GM08714 (cell line): ENCODE results near the gene SYNDIG1.

ENCODE experiments used
- H3K4me3 ChIP-seq: fragments of 200-500 bp; sonication (Bioruptor generic); 2 replicates; pipeline ENCODE4 v1.5.1; 2014; ENCODE audit warnings: mild to moderate bottlenecking, low read length, inconsistent platforms
- ZNF274 ChIP-seq: IDR thresholded peaks from 2 replicates; pipeline ENCODE4 v1.6.1; 2012; ENCODE audit warnings: mild to moderate bottlenecking, low read depth, low read length

SYNDIG1 gene

DNA sequence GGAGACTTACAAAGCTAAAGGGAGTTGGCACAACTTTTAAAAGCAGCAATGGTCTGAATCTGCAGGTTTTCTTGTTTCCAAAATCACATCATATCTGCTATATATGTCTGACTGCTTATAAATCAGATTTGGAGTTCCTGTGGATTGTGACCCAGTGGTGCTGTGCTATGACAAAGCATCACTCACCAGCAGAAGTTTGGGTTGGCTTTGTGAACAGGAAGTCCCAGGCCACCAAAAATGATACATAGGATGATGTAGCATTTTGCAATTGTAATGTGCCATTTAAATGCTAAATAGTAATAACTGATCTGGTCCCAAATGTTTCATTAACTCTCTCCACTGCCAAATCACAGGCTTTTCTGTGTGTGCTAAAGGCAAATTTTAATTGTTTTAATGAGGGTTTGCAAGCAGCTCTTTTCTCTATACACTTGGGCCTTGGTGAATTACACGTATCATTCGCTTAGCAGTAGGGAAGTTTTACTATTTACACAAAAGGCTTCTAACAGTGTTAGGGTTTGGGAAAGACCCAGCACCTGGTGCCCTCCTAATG, 60.8 kb downstream of the SYNDIG1 start:
- no peak for TF ChIP-seq ZNF274
- no peak overlapping the region for H3K4me3 ChIP-seq

DNA sequence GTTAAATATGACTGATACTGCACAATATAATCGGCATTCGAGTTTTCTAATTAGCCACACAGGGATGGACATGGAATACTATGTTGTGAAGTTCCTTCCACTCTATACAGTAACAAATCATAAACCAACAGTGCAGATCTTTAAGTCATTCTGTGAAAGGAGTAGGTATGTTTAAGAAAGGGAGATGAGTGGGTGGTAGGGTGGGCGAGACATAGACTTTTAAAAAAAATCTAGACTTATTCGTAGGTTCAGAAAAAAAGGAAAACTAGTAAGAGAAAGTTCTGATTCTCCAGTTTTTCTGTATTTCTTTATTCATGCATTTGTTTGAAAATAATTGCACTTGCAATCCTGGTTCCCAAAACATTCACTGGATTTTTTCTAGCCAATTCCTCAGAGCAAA, 61.8 kb downstream of the SYNDIG1 start:
- no peak overlapping the region for H3K4me3 ChIP-seq
- no peak for TF ChIP-seq ZNF274

DNA sequence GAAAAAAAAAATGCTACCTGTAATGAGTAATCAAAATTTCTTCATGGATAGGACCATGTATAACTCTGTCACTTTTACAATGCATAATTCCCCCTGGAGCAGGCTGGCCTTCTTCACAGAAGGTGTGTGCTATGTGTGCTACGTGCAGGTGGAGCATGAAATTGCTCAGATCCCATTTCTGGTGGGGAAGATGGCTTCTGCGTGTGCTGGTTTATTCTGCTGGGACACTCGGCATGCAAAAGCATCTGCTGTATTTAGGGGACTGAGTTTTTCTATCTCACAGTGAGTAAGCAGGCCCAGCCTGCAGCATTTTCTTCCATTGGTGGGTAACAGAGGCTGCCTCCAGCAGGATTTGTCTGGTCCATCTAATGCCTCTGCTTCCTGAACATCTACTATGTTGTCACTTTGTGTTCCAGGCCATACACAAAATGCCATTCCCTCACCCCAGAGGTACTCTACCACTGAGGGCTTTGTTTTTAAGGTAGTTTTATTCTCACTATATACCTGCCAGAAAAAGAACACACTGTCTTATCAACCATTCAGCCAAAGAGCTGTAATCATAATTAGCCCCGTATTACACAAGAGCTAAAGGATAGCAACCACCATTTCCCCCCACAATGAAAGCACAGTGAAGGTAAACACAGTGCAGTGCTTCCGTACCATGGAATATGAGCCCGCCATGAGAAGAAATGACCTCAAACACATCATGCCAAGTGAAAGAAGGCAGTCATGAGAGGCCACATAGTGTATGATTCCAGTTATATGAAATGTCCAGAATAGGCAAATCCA, 62.4 kb downstream of the SYNDIG1 start:
- TF ChIP-seq ZNF274: no peak
- H3K4me3 ChIP-seq: no peak overlapping the region

DNA sequence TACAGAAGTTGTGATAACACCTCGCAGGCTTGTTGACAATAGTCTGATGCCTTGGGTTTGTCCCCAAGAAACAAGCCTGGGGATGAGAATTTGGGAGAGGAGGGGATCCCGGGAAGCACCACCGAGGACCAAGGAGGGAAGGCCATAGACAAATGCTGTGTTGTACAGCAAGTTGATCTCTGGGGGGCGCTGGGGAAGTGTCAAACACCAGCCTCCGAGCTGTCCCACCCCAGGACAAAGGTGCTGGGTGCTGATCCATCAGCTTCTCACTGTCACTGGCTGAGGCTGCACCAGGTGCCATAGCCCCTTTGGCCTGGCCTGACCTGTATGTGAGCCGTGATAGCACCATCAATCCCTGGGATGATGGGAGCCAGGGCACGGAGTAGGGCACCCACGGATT, 64.0 kb downstream of the SYNDIG1 start:
- H3K4me3 ChIP-seq: no peak overlapping the region
- no peak for TF ChIP-seq ZNF274

DNA sequence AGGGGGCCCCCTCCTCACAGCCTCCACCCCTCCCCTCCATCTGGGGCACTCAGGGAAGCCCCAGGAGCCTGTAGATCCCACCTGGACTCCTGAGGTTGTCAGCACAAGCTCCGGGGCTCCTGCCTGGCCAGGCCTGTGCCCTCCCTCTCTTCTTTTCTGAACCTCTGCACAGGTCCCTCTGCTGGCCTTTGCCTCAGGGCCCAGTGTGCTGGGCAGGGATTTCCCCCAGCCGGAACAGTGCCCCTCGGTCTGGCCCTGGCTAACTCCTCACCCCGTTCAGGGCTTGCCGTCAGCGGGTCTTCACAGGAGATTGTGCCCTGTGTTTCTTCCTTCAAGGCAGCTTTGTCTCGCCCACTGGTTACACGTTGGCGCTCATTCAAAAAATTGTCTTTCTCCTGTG, 64.9 kb downstream of the SYNDIG1 start:
- H3K4me3 ChIP-seq: no peak overlapping the region
- no peak for TF ChIP-seq ZNF274

DNA sequence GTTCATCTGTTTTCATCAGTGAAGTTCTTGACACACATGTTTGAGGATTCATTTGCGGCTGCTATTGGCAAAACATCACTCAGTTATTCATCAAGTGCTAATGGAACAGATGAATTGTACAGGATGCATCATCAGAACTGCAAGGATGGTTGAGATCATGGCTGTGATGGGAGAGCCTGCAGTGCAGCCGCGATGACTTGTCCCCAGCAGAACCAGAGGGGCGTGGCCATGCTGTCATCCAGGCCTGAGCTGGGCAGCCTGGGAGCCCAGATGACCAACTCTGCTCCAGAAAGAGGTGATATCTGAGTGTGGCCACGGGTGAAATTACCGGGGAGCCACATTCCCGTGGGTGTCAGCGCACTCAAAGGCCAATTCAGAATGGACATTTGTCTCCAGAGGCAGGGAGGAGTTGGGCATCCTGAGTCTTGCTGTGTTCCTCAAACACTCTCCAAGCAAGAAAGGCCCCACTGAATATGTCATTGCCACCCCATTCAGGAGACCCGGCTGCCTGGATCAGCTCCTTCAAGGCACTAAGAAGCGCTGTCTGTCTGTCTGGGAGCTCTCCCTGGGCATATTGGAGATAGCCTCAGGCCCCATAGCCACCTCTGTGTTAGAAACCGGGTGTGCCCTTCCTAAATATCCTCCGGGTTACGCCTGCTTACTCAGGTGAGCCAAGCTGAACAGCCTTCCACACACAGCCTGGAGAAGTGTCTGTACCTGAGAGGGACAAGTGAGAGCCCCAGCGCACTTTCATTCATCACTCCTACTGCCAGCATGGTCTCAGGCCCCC, 66.7 kb downstream of the SYNDIG1 start:
- no peak for TF ChIP-seq ZNF274
- no peak overlapping the region for H3K4me3 ChIP-seq

DNA sequence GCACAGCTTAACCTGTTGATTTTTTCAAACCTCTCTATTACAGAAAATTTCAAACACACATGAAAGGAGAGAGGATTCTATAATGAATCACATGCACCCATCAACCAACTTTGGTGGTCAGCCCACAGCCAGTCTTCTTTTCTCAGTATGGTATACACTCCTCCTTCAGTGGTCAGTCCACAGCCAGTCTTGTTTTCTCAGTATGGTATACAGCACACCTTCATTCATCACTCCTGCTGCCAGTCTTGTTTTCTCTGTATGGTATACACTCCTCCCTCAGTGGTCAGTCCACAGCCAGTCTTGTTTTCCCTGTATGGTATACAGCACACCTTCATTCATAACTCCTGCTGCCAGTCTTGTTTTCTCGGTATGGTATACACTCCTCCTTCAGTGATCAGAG, 67.8 kb downstream of the SYNDIG1 start:
- no peak overlapping the region for H3K4me3 ChIP-seq
- no peak for TF ChIP-seq ZNF274

DNA sequence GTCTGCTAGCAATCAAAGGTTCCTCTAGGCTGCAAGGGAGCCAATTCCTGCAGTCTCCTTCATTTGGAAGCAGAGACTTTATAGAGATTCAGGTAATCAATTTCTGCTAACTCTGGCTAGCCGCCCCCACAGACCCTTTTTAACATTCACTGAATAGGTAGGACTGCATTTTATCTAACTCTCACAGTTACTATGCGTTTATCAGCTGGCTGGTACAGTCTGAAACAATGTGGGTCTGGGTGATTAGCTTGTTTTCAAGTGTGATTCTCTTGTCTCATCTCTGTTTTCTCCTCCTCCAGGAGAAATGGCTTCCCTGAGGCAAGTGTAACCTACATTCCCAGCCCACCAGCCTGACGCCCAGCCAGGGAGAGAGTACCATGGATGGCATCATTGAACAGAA, 73.3 kb downstream of the SYNDIG1 start:
- no peak for TF ChIP-seq ZNF274
- no peak overlapping the region for H3K4me3 ChIP-seq

DNA sequence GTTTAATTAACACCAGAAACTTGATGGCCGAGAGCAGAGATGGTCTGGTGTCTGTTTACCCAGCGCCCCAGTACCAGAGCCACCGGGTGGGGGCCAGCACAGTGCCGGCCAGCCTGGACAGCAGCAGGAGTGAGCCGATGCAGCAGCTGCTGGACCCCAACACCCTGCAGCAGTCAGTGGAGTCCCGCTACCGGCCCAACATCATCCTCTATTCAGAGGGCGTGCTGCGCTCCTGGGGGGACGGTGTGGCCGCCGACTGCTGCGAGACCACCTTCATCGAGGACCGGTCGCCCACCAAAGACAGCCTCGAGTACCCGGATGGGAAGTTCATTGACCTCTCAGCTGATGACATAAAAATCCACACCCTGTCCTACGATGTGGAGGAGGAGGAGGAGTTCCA, 73.7 kb downstream of the SYNDIG1 start:
- H3K4me3 ChIP-seq: no peak overlapping the region
- TF ChIP-seq ZNF274: no peak

DNA sequence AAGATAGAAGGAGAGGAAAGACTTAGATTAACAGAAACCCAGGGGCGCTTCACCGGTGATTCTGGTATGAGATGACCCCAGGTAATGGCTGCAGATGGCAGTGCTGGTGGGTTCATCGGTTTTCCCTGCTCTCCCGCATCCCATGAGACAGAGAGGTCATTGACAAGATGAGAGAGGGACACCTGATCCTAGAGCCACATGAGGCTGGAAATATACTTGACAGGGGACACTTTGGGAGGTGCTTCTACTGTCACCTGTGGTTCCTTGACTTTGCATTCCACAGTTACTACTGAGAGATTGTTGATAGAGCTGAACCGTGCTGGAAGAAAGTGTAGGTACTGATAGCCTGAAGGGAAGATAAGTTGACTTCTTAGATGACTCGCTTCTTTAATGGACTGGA, 74.3 kb downstream of the SYNDIG1 start:
- TF ChIP-seq ZNF274: no peak
- H3K4me3 ChIP-seq: no peak overlapping the region

DNA sequence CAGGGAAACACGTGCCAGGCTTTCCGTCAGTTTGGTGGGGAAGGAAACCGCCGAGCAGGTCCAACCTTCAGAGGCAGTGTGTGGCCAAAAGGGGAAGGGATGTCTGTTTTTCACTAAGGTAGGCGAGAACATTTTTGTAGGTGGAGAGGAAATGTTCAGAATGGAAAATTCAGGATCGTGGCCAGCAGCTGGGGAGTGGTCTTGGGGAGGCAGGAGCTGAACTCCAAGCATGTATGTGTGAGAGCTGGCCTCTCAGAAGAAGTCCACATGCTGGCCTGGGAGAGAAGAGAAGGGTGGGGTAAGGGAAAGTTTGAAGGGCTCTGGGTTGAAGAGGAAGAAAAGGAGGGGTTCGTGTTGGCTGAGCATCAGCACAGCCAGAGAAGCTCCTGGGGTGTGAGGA, 74.9 kb downstream of the SYNDIG1 start:
- no peak overlapping the region for H3K4me3 ChIP-seq
- no peak for TF ChIP-seq ZNF274

DNA sequence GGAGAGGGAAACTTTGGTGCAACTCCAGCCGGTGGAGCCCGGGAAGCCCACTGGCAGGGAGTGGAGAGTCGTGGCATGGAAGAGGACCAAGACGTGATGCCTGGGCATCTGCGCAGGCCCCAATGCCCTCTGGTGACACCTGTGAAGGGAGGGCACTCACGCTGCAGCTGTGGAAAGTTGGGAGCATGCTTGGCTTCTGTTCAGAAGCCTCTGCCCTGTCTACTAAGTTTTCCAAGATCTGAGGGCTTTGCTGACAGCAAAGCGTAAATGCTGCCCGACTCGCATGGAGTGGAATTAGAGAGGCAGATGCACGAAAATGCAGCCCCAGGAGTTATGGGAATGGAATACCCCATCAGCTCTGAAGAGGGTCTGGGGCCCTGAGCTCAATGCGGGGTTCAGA, 75.7 kb downstream of the SYNDIG1 start:
- TF ChIP-seq ZNF274: no peak
- no peak overlapping the region for H3K4me3 ChIP-seq

DNA sequence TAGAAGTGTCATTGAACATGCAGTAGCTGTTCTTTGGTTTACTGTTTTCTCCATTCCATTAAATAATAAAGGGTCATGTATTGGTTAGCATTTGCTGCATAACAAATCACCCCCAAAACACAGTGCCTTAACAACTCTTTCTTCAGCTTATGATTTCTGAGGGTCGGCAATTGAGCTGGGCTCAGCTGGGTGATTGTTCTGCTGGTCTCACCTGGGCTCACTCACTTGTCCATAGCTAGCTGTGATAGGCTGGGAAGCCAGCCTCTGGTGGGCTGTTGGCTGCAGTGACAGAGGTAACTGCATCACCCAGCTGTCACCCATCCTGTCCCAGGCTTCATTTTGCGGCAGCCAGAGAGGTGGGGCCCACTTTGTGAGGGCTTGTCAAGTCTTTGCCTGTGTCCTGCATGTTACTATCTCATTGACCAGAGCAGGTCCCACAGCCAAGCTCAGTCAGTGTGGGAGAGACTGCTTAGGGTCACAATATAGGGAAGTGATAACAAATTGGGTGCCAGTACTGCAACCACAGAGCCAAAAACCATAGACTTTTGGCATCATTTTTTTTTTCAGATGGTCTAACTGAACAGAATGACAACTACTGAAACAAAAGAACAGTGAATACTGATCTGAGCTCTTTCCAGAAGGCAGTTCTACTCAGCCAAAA, 76.9 kb downstream of the SYNDIG1 start:
- no peak for TF ChIP-seq ZNF274
- H3K4me3 ChIP-seq: no peak overlapping the region

DNA sequence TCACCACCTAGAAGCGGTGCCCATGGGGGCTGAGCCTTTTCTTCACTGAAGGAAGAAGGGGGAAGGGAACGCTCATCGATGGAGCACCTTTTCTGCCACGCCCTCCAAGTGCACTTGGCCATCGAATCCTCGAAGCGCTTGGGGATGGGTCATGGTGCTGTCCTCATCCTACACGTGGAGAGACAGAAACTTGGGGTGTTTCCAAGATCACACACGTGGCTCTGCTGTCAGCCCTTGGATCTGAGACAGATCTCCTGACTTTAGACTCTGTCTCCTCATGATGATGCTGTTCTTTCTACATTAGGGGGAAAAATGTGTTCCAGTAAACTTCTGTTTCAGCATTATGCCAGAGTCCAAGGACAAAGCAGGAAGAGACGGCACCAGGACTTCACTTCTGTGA, 78.5 kb downstream of the SYNDIG1 start:
- TF ChIP-seq ZNF274: no peak
- H3K4me3 ChIP-seq: no peak overlapping the region
